GM08714 (cell line): ENCODE data around the gene RNF152.
"Not testable (repeated sequence)": the region's sequence is repeated elsewhere in the genome, so short reads cannot be mapped to it uniquely, and the experiment has no call there.

Experiments
- H3K4me3 ChIP-seq: fragments of 200-500 bp; sonication (Bioruptor generic); 2 replicates; pipeline ENCODE4 v1.5.1; 2014; ENCODE audit warnings: mild to moderate bottlenecking, low read length, inconsistent platforms
- ZNF274 ChIP-seq: IDR thresholded peaks from 2 replicates; pipeline ENCODE4 v1.6.1; 2012; ENCODE audit warnings: mild to moderate bottlenecking, low read depth, low read length

Gene RNF152

GRCh38 chr18:61827591-61827990, 65.2 kb downstream of the RNF152 start:
- H3K4me3 ChIP-seq = no peak overlapping the region
- no peak for TF ChIP-seq ZNF274

GRCh38 chr18:61825386-61825785, 67.4 kb downstream of the RNF152 start:
- no peak for TF ChIP-seq ZNF274
- no peak overlapping the region for H3K4me3 ChIP-seq

GRCh38 chr18:61824733-61825363, 68.0 kb downstream of the RNF152 start:
- TF ChIP-seq ZNF274 = no peak
- H3K4me3 ChIP-seq = no peak overlapping the region

GRCh38 chr18:61823595-61823994, 69.2 kb downstream of the RNF152 start:
- H3K4me3 ChIP-seq = no peak overlapping the region
- TF ChIP-seq ZNF274 = no peak

GRCh38 chr18:61822879-61823278, 69.9 kb downstream of the RNF152 start:
- TF ChIP-seq ZNF274 = no peak
- no peak overlapping the region for H3K4me3 ChIP-seq

GRCh38 chr18:61821748-61822147, 71.1 kb downstream of the RNF152 start:
- no peak for TF ChIP-seq ZNF274
- H3K4me3 ChIP-seq = no peak overlapping the region

- TF ChIP-seq ZNF274 = no peak
- H3K4me3 ChIP-seq = no peak overlapping the region
These were observed 71.9 kb downstream of the RNF152 start for GRCh38 chr18:61820882-61821281.

GRCh38 chr18:61817086-61817485, 75.7 kb downstream of the RNF152 start:
- no peak for TF ChIP-seq ZNF274
- no peak overlapping the region for H3K4me3 ChIP-seq

GRCh38 chr18:61815885-61816470, 76.8 kb downstream of the RNF152 start:
- no peak overlapping the region for H3K4me3 ChIP-seq
- no peak for TF ChIP-seq ZNF274

GRCh38 chr18:61808286-61808685, 84.5 kb downstream of the RNF152 start:
- no peak overlapping the region for H3K4me3 ChIP-seq
- no peak for TF ChIP-seq ZNF274

- no peak overlapping the region for H3K4me3 ChIP-seq
- no peak for TF ChIP-seq ZNF274
These were observed 89.4 kb downstream of the RNF152 start for GRCh38 chr18:61803393-61803792.

GRCh38 chr18:61797696-61798590, 94.9 kb downstream of the RNF152 start:
- no peak for TF ChIP-seq ZNF274
- H3K4me3 ChIP-seq = no peak overlapping the region

- H3K4me3 ChIP-seq = no peak overlapping the region
These were observed 101.8 kb downstream of the RNF152 start for GRCh38 chr18:61791031-61791430.

GRCh38 chr18:61787011-61787670, 105.7 kb downstream of the RNF152 start:
- not testable (repeated sequence) for H3K4me3 ChIP-seq

More at GRCh38 chr18:61791031-61791430, 101.8 kb downstream of the RNF152 start:
- TF ChIP-seq ZNF274 = no peak
